ENCODE results near the gene INO80.

INO80 gene

DNA sequence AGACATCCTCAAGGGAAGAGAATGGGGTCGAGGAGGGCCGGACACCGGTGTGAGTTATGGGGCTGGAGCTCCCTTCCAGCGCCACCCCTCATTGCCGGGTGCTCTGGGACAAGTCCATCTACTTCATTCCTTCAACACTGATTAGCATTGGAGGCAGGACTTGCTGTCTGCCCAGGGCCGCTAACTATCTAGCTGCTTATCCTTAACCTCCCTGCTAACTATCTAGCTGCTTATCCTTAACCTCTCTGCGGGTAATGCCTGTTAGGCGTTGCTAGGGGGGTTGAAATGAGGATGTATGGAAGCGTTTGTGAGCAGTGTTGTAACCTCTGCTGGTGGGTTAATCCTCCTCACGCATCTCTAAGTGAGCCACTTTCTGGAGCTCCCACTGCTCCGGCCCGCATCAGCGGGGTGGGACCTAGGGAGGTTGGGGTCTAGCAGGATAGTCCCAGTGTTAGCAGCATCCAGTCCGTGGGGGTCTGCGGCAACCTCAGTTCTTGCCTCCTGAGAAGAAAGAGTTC, 173.7 kb downstream of the INO80 start:
- DNase-seq, result no peak

DNA sequence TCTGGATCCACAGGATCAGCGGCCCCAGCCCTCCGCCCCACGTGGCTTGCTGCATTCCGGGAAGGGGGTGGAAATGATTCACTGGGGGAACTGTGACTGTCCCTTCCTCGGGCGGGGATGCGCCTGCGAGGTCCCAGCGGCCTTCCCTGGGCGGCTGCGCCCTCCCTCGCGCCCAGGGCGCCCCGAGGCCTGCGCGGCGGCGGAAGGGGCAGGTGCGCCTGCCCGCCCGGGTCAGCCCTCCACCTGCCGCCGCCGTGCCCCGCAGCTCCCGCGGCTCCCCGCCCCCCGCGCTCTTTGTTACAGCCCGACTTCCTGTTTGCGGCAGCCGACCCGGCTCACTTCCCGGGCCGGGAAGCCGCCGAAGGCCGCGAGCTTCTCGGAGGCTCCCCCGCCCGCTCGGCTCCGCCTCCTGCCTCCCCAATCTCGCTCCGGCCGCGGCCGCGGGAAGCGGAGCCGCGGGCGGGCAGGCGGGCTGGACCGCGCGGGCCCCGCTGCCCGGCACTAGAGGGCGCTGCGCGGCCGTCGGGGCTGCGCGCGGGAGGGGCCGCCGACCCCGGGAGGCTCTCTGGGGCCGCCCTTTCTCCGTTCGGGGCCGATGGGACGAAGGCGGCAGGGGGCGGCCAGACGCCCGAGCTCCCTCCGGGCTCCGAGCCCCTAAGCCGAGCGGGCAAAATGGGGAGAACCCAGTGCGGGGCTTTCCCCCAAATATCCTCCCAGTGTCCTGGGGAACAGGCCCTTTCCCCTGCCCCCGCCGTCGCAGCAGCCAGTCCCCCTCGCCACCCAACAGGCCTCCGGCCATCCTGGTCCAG, 174.3 kb downstream of the INO80 start:
- DNase-seq, result peak; percentile 68

- DNase-seq, result no peak
Observed at GRCh38 chr15:40941068-40941527, 175.0 kb downstream of the INO80 start.

DNA sequence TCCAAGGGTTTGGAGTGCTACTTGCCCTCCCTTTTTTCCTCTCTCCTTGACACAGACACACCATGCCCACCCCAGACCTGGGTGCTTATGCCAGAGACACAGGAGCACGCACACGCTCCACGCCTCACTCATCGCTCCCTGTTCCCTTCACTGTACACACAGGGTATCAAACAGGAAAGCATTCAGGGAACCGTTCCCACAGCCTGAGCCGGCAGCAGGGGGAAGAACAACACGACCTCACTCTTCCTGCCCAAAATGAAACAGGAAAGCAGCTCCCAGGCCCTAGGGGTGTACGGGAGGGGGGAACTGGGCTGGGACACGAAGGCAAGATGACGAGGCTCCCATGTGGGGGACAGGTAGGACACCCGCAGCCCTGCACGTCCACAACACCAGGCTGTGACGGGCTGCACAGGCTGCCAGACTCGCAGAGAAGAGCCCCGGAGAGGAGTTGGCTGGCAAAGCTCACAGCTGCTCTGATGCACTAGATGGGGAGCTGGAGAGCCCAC, 175.7 kb downstream of the INO80 start:
- DNase-seq, result no peak

DNA sequence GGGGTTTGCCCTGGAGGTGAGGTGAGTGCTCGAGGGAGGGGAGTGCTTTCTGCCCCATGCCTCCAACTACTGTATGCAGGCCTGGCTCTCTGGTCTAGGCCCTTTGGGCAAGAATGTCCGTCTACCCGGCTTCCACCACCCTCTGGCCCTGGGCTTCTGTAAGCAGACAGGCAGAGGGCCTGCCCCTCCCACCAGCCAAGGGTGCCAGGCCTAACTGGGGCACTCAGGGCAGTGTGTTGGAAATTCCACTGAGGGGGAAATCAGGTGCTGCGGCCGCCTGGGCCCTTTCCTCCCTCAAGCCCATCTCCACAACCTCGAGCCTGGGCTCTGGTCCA, 177.6 kb downstream of the INO80 start:
- no peak for DNase-seq

GRCh38 chr15:40937762-40938535, 178.1 kb downstream of the INO80 start:
- DNase-seq, result no peak

DNA sequence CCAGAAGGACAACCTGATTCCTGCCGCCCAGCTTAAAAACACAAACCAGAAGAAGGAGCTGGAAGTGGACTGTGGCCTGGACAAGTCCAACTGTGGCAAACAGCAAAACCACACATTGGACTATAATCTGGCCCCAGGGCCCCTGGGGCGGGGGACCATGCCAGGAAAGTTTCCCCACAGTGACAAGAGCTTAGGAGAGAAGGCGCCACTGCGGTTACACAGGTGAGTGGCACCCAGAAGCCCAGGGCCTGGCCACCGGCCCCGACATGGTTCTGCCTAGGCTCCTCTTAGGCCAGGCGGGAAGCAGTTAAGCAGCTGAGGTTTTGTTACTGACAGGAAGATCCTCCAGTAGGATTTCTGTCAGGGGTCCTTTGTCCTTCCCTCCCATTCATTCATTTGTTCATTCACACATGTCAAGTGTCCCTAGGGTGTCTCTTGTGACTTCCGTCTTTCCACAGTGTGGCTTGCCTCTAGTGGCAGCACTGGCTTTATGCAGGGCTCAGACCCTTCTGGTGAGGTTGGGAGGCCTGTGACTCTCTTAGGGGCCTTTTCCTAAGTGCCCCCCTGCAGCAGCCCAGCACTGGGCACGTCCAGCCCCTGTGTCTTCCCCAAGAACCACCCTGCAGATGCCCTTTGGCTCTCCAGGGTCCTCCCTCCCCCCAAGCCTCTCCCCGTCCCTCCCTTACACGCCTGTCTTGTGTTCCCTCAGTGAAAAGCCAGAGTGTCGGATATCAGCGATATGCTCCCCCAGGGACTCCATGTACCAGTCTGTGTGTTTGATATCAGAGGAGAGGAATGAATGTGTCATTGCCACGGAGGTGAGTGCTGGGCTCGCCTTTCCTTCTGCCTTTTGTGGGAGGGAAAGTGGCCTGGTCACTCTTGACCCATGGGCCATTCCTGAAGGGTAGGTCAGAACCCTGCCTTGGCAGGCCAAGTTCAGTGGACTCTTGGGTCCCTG, 179.1 kb downstream of the INO80 start:
- DNase-seq, result no peak

DNA sequence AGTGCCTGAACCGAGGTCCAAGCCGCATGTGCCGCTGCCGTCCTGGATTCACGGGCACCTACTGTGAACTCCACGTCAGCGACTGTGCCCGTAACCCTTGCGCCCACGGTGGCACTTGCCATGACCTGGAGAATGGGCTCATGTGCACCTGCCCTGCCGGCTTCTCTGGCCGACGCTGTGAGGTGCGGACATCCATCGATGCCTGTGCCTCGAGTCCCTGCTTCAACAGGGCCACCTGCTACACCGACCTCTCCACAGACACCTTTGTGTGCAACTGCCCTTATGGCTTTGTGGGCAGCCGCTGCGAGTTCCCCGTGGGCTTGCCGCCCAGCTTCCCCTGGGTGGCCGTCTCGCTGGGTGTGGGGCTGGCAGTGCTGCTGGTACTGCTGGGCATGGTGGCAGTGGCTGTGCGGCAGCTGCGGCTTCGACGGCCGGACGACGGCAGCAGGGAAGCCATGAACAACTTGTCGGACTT, 179.8 kb downstream of the INO80 start:
- no peak for DNase-seq

DNA sequence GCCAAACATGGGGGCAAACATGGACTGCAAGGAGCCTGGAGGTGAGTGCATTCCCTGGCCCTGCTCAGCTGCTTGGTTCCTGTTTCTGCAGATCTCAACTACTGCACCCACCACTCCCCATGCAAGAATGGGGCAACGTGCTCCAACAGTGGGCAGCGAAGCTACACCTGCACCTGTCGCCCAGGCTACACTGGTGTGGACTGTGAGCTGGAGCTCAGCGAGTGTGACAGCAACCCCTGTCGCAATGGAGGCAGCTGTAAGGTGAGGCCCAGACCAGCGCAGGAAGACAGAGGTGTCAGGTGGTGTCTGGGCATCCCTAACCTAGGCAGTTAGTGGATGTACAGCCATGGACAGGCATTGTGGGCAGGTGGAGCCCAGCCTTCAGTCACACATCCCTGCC, 181.6 kb downstream of the INO80 start:
- no peak for DNase-seq

GRCh38 chr15:40933517-40933902, 182.6 kb downstream of the INO80 start:
- no peak for DNase-seq

DNA sequence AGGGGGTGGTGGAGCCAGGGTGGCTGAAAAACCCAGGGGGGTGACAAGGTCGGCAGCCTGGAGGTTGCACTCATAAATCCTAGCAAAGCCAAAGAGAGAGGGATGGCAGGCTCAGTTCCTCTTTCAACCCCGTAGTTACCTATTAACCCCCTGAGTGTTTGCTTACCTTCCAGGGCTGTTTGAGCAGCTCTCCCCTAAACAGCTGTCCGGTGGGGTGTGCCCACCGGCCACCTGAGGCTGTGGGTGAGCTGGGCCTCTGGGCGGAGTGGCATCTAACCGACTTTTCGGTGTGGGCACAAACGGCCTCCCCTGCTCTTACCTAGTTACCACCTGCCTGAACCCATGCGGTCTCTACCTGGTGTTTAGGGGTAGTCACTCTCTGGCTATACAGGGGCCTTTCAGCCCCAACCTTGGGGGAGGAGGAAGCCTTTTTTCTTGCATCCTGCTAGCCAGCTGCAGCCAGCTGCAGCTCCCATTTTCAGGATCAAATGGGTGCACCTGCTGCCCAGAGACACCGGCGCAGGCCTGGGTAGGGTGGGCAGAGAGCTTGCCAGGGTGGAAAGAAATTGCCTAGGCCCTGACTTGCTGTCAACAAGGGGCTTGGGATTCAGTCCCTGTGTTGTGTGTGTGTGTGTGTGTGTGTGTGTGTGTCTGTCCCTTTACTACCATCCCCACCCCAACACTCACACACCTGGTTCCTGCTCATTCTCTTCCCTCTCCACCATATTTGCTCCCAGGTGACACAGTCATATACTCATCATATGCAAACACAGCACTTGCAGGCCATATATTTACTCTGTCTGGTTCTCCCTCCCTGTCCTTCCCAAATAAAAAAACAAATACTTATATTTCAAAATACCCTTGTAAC, 183.2 kb downstream of the INO80 start:
- DNase-seq, result no peak

- DNase-seq, result no peak
Observed at GRCh38 chr15:40932156-40932555, 183.9 kb downstream of the INO80 start.

GRCh38 chr15:40931300-40932142, 184.6 kb downstream of the INO80 start:
- no peak for DNase-seq

DNA sequence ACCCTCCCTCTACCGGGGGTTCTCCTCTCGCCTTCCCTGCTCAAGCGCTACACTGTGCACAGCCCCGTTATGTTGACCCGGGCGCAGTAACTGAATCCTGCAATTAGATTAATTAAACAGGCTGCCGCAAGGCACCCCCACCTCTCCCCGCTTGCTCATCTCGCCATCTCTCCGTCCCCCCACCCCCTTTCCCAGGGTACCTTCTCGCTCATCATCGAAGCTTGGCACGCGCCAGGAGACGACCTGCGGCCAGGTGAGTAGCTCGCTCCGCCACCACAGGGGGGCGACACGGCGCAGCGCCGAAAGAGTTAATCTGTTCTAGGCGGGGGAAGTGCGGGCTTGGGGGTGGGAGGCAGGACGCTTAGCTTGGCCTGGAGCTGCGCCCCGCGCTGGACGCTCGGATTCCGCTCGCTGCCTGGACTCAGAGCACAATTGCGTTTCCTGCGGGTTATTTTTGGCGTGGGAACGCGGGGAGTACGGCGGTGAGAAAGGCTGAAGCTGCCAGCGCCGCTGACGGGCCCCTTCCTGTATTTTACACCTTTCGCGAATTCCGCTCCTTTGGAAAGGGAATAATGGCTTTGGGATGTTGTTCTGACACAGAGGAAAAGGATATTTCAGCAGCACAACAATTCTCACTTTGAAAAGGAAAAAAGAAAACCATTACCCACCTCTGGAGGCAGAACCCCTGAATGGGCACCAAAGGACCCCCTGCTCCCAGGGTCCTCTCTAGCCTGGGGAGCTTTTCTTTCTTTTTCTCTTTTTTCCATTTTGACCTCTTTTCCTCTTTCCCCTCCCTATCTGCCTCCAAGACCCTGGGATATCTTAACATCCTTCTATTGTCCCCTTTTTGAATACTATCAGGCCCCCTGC, 185.4 kb downstream of the INO80 start:
- peak; percentile 58 for DNase-seq

GRCh38 chr15:40929660-40930429, 186.2 kb downstream of the INO80 start:
- DNase-seq, result no peak

Measured in stimulated activated CD4-positive, alpha-beta T cell treated with anti-CD3 and anti-CD28 coated beads, Interleukin-1b, Interleukin-23, amount 100 ng/mL, for 48 hours (primary cell).